CD4-positive, alpha-beta T cell treated with Interleukin-6 for 4 hours (primary cell): Measurements from ENCODE around the gene PLCB4.
"Not testable (repeated sequence)": the region's sequence is repeated elsewhere in the genome, so short reads cannot be mapped to it uniquely, and the experiment has no call there.

ENCODE experiments used
- DNase-seq: peaks from one replicate; pipeline ENCODE4 v3.0.0-alpha.2; 2020; ENCODE audit warnings: mixed read lengths

Gene PLCB4

GRCh38 chr20:9068841-9069663, at the start of gene PLCB4:
TSS of gene PLCB4 (plus strand) at chr20:9069087. CDS start at chr20:9307815, 238,728 bp downstream.
- DNase-seq: no peak

GRCh38 chr20:9019833-9020232, 49.1 kb upstream of the PLCB4 start:
- DNase-seq: no peak

- no peak for DNase-seq
Observed at GRCh38 chr20:9021216-9021615, 47.7 kb upstream of the PLCB4 start.

GRCh38 chr20:9021699-9022098, 47.2 kb upstream of the PLCB4 start:
- no peak for DNase-seq

- no peak for DNase-seq
Observed at GRCh38 chr20:9022376-9022775, 46.5 kb upstream of the PLCB4 start.

- no peak for DNase-seq
Observed at GRCh38 chr20:9024606-9025005, 44.3 kb upstream of the PLCB4 start.

GRCh38 chr20:9025011-9025410, 43.9 kb upstream of the PLCB4 start:
- DNase-seq: no peak

- no peak for DNase-seq
Observed at GRCh38 chr20:9025643-9026042, 43.2 kb upstream of the PLCB4 start.

- no peak for DNase-seq
Observed at GRCh38 chr20:9027626-9028025, 41.3 kb upstream of the PLCB4 start.

- DNase-seq: no peak
Observed at GRCh38 chr20:9028419-9028818, 40.5 kb upstream of the PLCB4 start.

- no peak for DNase-seq
Observed at GRCh38 chr20:9031991-9032390, 36.9 kb upstream of the PLCB4 start.

GRCh38 chr20:9032758-9033157, 36.1 kb upstream of the PLCB4 start:
- no peak for DNase-seq

- DNase-seq: no peak
Observed at GRCh38 chr20:9035126-9035525, 33.8 kb upstream of the PLCB4 start.

- DNase-seq: no peak
Observed at GRCh38 chr20:9036593-9036992, 32.3 kb upstream of the PLCB4 start.

GRCh38 chr20:9038791-9039535, 29.9 kb upstream of the PLCB4 start:
- no peak for DNase-seq

- no peak for DNase-seq
Observed at GRCh38 chr20:9040863-9041524, 27.9 kb upstream of the PLCB4 start.

GRCh38 chr20:9043364-9043763, 25.5 kb upstream of the PLCB4 start:
- no peak for DNase-seq

GRCh38 chr20:9047928-9048327, 21.0 kb upstream of the PLCB4 start:
- DNase-seq: not testable (repeated sequence)

GRCh38 chr20:9051508-9051907, 17.4 kb upstream of the PLCB4 start:
- DNase-seq: no peak

GRCh38 chr20:9052136-9052535, 16.8 kb upstream of the PLCB4 start:
- DNase-seq: no peak

GRCh38 chr20:9053108-9053507, 15.8 kb upstream of the PLCB4 start:
- DNase-seq: no peak

- no peak for DNase-seq
Observed at GRCh38 chr20:9054176-9054575, 14.7 kb upstream of the PLCB4 start.

- DNase-seq: no peak
Observed at GRCh38 chr20:9059931-9060330, 9.0 kb upstream of the PLCB4 start.

GRCh38 chr20:9061434-9061833, 7.5 kb upstream of the PLCB4 start:
- no peak for DNase-seq
